Activated CD4-positive, alpha-beta T cell treated with anti-CD3 and anti-CD28 coated beads for 36 hours (primary cell): ENCODE results near the gene FGR. TPM values are rescaled to one million over a fixed set of nuclear protein-coding genes. Genes with fewer than 3 reads are reported as not detected.

Experiments used
- ATAC-seq: fragments of 200-7000 bp; cut with Tn5 transposase; one replicate; pipeline ENCODE4 v1.10.0; 2021; ENCODE audit warnings: mild to moderate bottlenecking, moderate library complexity
- CTCF ChIA-PET: fragments of 350-600 bp; sonication (Branson Sonifier 250); formaldehyde crosslinking; loops from one replicate; lab custom pipeline; 2021; ENCODE audit warnings: antibody characterized with exemption; lab: Charles Lee
- POLR2A ChIA-PET: fragments of 350-600 bp; sonication (Branson Sonifier 250); formaldehyde crosslinking; loops from one replicate; lab custom pipeline; 2021; ENCODE audit warnings: antibody characterized with exemption, inconsistent platforms; lab: Charles Lee
- DNase-seq: peaks from one replicate; pipeline ENCODE4 v3.0.0-alpha.2; 2020
- H3K27ac Mint-ChIP-seq: one replicate; pipeline ENCODE4 v1.8.0; 2021; ENCODE audit warnings: mixed read lengths
- H3K27me3 Mint-ChIP-seq: one replicate; pipeline ENCODE4 v1.8.0; 2021; ENCODE audit warnings: mixed read lengths
- H3K36me3 Mint-ChIP-seq: one replicate; pipeline ENCODE4 v1.8.0; 2021; ENCODE audit warnings: low read depth, mixed read lengths
- H3K4me1 Mint-ChIP-seq: one replicate; pipeline ENCODE4 v1.8.0; 2021; ENCODE audit warnings: mixed read lengths
- H3K4me3 Mint-ChIP-seq: one replicate; pipeline ENCODE4 v1.8.0; 2021; ENCODE audit warnings: mild to moderate bottlenecking, moderate library complexity, mixed read lengths
- H3K9me3 Mint-ChIP-seq: one replicate; pipeline ENCODE4 v1.8.0; 2021; ENCODE audit warnings: low read depth, mixed read lengths
- intact Hi-C, 2 experiments: fragments of 100-400 bp; cut with DNase I in 1 of 2; cut with micrococcal nuclease in 1 of 2; formaldehyde crosslinking; loops; one replicate each; pipeline versions ENCODE4 v1.14.2 to v1.15.1; 2022 to 2024; cut with DNase I, micrococcal nuclease
- total RNA-seq, 2 experiments: library from RNA; stranded (reverse); gene quantifications; one replicate each; pipeline ENCODE4 v1.2.3, GENCODE V29; 2021

Gene FGR
- total RNA-seq, 2 experiments from 2014 or later = 0.11 TPM; not detected in 1

DNA sequence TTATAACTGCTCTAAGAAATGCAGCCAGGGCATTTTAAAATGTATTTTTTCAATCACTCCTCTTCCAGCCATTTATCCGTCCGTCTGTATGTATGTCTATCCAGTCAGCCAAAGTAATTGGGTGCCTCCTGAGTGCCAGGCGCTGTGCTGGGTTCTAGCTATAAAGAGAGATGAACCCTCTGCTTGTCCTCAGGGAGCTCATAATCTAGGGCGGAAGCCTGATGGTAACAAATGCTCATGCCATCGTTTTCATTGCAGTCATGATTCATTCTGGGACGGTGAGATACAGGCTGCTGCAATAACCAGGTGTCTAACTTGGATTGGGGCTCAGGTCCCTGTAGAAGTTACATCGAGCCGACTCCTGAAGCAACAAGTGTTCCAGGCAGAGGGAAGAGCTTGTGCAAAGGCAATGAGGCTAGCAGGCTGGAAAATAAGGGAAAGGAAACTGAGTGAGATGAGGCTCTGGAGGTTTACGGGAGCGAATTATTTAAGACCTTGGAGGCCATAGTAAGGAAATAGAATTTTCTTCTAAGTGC is 25.4 kb upstream of the FGR start:
- peaks cover 2% of the 10 kb centered on the region for H3K36me3 Mint-ChIP-seq
- peaks cover 46% of the 10 kb centered on the region for H3K4me1 Mint-ChIP-seq
- H3K9me3 Mint-ChIP-seq = no peaks in the 10 kb centered on the region
- peak overlapping the region; percentile 81 for H3K4me3 Mint-ChIP-seq
- POLR2A ChIA-PET = interaction anchor here (0.6 kb wide), 1 partner anchor 779 kb away, joined by 7 read pairs; no protein-coding TSS in a partner anchor
- intact Hi-C loops = loop anchor here in 1 of 2 experiments (1.0 kb wide), 2 partner anchors 23 to 338 kb away; partner anchors contain the start of gene TMEM222
- peak overlapping the region; percentile 97 for H3K27ac Mint-ChIP-seq
- CTCF ChIA-PET = interaction anchor here (0.6 to 3.8 kb wide), 8 partner anchors 10 to 366 kb away, joined by 4 to 172 read pairs (median 5); partner anchors contain the start of gene AHDC1
- no peaks in the 10 kb centered on the region for H3K27me3 Mint-ChIP-seq
- ATAC-seq = no peak
- DNase-seq = peak; percentile 42

DNA sequence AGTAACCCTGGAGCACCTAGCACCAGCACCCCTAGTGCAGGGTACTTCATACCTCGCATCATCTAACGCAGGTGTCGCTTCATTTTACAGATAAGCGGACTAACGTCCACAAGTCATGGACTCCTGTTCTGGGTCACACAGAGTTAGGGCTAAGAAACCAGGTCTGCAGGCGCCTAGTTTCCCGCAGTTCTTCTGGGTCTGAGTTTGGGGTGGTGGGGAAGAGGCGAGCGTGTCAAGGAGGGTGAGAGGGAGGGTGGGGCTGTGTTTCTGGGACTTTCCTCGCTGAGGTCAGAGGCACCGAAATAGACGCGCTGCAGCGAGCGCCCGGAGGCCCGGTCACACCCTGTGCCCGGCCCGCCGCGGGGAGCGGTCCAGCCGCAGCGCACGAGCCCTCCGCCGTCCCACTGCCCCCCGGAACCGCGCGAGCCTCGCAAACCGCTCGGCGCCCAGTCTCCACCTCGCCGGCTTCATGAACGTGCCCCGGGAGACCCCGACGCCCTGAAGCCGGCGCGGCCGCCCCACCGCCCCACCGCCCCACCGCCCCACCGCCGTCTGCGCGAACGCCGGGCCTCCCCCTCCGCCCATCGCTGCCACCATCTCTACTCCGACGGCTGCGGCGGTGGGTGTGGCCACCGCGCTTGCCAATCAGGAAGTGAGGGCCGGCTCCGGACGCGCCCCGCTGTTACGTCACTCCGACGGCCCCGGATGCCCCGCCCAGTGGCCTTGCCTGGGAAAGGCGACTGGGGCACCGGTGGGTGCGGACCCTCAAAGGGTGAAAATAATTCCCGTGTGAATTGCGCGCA is 24.7 kb upstream of the FGR start:
- ChIA-PET POLR2A (no interaction called here), CTCF (interaction anchor here (0.6 to 3.8 kb wide), 8 partner anchors 10 to 365 kb away, joined by 3 to 172 read pairs (median 4); partner anchors contain the start of gene AHDC1)

DNA sequence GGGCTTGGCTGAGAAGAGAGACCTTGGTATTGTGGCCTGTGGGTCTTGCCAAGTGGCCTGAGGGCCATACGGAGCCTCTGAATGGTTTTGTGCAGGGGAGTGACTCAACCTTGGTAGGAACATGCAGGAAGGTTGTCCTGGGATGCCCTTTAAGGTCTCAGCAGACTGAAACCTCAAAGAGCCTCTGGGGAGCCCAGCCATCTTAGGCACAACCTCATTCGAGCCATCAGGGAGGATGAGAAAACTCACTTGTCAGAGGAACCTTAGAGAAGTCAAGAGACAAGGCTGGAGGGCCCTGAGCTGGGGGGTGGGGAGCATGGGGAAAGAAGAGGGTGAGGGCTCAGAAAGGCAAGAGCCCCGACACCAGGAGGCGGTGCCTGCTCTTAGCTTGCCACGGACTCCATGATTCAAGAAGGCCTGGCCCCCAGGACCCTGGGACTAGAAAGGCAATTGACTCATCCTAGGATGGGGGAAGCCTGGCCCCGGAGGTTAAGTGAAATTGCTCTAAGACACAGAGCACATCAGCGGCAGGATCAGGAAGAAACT is 24.0 kb upstream of the FGR start:
- peak overlapping the region; percentile 88 for H3K27ac Mint-ChIP-seq
- DNase-seq = peak; percentile 66
- peaks cover 46% of the 10 kb centered on the region for H3K4me1 Mint-ChIP-seq
- peaks cover 2% of the 10 kb centered on the region for H3K36me3 Mint-ChIP-seq
- intact Hi-C loops = no loop called here
- ATAC-seq = peak; percentile 13
- H3K27me3 Mint-ChIP-seq = no peaks in the 10 kb centered on the region
- ChIA-PET CTCF (interaction anchor here (0.6 to 2.4 kb wide), 8 partner anchors 10 to 264 kb away, joined by 3 to 6 read pairs (median 3); no protein-coding TSS in a partner anchor), POLR2A (interaction anchor here (0.6 kb wide), 1 partner anchor 336 kb away, joined by 3 read pairs; no protein-coding TSS in a partner anchor)
- no peaks in the 10 kb centered on the region for H3K9me3 Mint-ChIP-seq
- peak overlapping the region; percentile 81 for H3K4me3 Mint-ChIP-seq

More for the DNA sequence above, 24.7 kb upstream of the FGR start:
- no peaks in the 10 kb centered on the region for H3K9me3 Mint-ChIP-seq
- ATAC-seq (peak; percentile 61), DNase-seq (peak; percentile 92)
- H3K36me3 Mint-ChIP-seq = peaks cover 2% of the 10 kb centered on the region
- H3K4me1 Mint-ChIP-seq = peaks cover 46% of the 10 kb centered on the region
- peak overlapping the region; percentile 97 for H3K27ac Mint-ChIP-seq
- H3K27me3 Mint-ChIP-seq = no peaks in the 10 kb centered on the region
- intact Hi-C loops = loop anchor here in 1 of 2 experiments (1.0 kb wide), 2 partner anchors 22 to 337 kb away; partner anchors contain the start of gene TMEM222
- H3K4me3 Mint-ChIP-seq = peak overlapping the region; percentile 81

- ATAC-seq = no peak
- no peaks in the 10 kb centered on the region for H3K27me3 Mint-ChIP-seq
- ChIA-PET POLR2A (no interaction called here), CTCF (interaction anchor here (0.6 to 1.3 kb wide), 5 partner anchors 13 to 1272 kb away, joined by 3 to 4 read pairs (median 3); no protein-coding TSS in a partner anchor)
- no peaks in the 10 kb centered on the region for H3K36me3 Mint-ChIP-seq
- no peak overlapping the region for H3K27ac Mint-ChIP-seq
- no peak overlapping the region for H3K4me3 Mint-ChIP-seq
- peak; percentile 47 for DNase-seq
- H3K9me3 Mint-ChIP-seq = no peaks in the 10 kb centered on the region
- H3K4me1 Mint-ChIP-seq = peaks cover 31% of the 10 kb centered on the region
- intact Hi-C loops = no loop called here
Measured at GRCh38 chr1:27656157-27656893, 21.3 kb upstream of the FGR start.

GRCh38 chr1:27655151-27655937 is 20.4 kb upstream of the FGR start:
- Mint-ChIP-seq H3K4me3 (no peak overlapping the region), H3K27ac (peak overlapping the region; percentile 24)
- POLR2A ChIA-PET = no interaction called here

DNA sequence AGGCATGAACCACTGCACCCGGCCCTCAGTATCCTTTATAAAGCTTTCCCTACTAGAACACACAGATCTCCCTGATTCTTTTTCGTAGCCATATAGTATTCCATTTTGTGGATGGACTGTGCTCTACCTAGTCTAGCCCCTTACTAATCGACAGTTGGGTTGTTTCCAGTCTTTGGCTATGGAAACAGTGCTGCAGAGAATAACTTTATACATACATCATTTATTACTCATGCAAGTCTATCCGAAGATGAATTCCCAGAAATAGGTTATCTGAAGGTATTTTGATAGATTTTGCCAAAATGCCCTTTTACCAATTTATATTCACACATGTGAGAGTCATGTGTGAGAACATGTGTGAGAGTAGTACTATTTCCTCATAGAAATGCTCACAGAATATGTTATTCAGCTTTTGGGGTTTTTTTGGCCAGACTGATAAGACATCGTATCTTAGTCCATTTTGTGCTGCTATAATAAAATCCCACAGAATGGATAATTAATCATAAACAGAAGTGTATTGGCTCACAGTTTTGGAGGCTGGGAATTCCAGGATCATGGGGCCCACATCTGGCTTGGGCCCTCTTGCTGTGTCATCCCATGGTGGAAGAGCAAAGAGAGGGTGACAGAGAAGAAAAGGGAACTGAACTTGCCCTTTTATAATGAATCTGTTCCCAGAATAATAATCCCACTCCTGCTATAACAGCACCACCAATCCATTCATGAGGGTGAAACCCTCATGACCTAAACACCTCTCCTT is 17.3 kb upstream of the FGR start:
- Mint-ChIP-seq H3K9me3 (no peaks in the 10 kb centered on the region), H3K4me3 (no peak overlapping the region), H3K36me3 (no peaks in the 10 kb centered on the region), H3K4me1 (peaks cover 15% of the 10 kb centered on the region), H3K27me3 (no peaks in the 10 kb centered on the region), H3K27ac (no peak overlapping the region)
- intact Hi-C loops = no loop called here
- DNase-seq (no peak), ATAC-seq (no peak)
- ChIA-PET CTCF (interaction anchor here (1.0 to 1.1 kb wide), 2 partner anchors 8 to 17 kb away, joined by 3 to 4 read pairs; no protein-coding TSS in a partner anchor), POLR2A (no interaction called here)

More at GRCh38 chr1:27655151-27655937, 20.4 kb upstream of the FGR start:
- ATAC-seq = no peak
- CTCF ChIA-PET = interaction anchor here (1.1 kb wide), 1 partner anchor 14 kb away, joined by 4 read pairs; no protein-coding TSS in a partner anchor
- Mint-ChIP-seq H3K4me1 (peaks cover 27% of the 10 kb centered on the region), H3K36me3 (no peaks in the 10 kb centered on the region), H3K27me3 (no peaks in the 10 kb centered on the region), H3K9me3 (no peaks in the 10 kb centered on the region)
- intact Hi-C loops = no loop called here
- DNase-seq = no peak

DNA sequence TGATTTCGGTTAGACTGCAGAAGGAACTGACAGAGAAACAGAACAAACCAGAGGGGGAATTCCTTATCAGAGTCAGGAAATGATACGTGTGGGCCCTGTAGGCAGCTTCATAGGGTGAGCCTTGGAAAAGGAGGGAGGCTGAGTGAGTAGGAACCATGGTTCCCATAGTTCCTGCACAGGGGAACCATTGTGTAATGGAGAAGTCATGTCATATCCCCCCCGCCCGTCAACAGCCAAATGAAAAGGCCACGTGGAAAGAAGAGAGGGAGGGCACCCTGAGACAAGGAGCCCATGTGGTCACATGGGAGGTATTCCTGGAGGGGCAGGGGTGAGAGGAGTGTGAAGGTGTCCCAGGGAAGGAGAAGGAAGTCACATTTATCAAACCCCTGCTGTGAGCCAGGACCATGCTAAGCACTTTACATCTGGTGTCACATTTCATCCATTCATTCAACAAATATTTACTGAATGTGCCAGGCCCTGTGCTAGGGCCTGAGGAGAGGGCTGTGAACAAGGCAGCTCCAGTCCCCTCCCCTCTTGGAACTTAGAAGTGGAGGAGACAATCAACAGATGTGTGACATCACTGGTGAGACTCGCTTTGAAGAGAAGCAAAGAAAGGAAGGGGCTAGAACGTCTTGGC is 15.7 kb upstream of the FGR start:
- ChIA-PET CTCF (interaction anchor here (0.8 to 2.8 kb wide), 6 partner anchors 9 to 350 kb away, joined by 3 to 15 read pairs (median 4); no protein-coding TSS in a partner anchor), POLR2A (no interaction called here)
- Mint-ChIP-seq H3K27ac (peak overlapping the region; percentile 58), H3K4me1 (peaks cover 14% of the 10 kb centered on the region), H3K9me3 (no peaks in the 10 kb centered on the region), H3K36me3 (no peaks in the 10 kb centered on the region), H3K4me3 (no peak overlapping the region), H3K27me3 (no peaks in the 10 kb centered on the region)
- ATAC-seq = peak; percentile 36
- no peak for DNase-seq
- intact Hi-C loops = no loop called here

GRCh38 chr1:27650171-27650538 is 15.2 kb upstream of the FGR start:
- Mint-ChIP-seq H3K4me3 (no peak overlapping the region), H3K4me1 (peaks cover 14% of the 10 kb centered on the region), H3K27ac (peak overlapping the region; percentile 27), H3K9me3 (no peaks in the 10 kb centered on the region), H3K27me3 (no peaks in the 10 kb centered on the region), H3K36me3 (no peaks in the 10 kb centered on the region)
- ChIA-PET POLR2A (interaction anchor here (0.7 kb wide), 1 partner anchor 446 kb away, joined by 13 read pairs; no protein-coding TSS in a partner anchor), CTCF (interaction anchor here (0.6 to 2.8 kb wide), 8 partner anchors 9 to 350 kb away, joined by 3 to 15 read pairs (median 4); no protein-coding TSS in a partner anchor)
- DNase-seq (no peak), ATAC-seq (peak; percentile 6)
- intact Hi-C loops = no loop called here

DNA sequence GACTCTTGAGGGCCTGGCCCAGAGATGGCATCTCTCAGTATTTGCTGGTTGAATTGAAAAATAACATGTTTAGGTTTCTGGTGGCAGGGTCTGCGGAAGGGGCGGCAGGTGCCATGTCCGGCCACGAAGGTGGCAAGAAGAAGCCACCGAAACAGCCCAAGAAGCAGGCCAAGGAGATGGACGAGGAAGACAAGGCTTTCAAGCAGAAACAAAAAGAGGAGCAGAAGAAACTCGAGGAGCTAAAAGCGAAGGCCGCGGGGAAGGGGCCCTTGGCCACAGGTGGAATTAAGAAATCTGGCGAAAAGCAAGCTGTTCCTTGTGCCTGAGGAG is 14.3 kb upstream of the FGR start:
- no peaks in the 10 kb centered on the region for H3K27me3 Mint-ChIP-seq
- POLR2A ChIA-PET = no interaction called here

More for the DNA sequence above, 14.3 kb upstream of the FGR start:
- H3K27ac Mint-ChIP-seq = no peak overlapping the region
- ATAC-seq (no peak), DNase-seq (no peak)
- H3K4me3 Mint-ChIP-seq = no peak overlapping the region
- intact Hi-C loops = no loop called here
- no peaks in the 10 kb centered on the region for H3K36me3 Mint-ChIP-seq
- CTCF ChIA-PET = interaction anchor here (0.6 to 2.8 kb wide), 8 partner anchors 8 to 1700 kb away, joined by 3 to 15 read pairs (median 4); partner anchors contain the start of gene IFI6
- H3K9me3 Mint-ChIP-seq = no peaks in the 10 kb centered on the region
- peaks cover 17% of the 10 kb centered on the region for H3K4me1 Mint-ChIP-seq
